Measurements from ENCODE around the gene PRRT3. TPM values are rescaled to one million over a fixed set of nuclear protein-coding genes. Genes with fewer than 3 reads are reported as not detected.

Gene PRRT3
- total and polyA plus RNA-seq, 2 of the 4 experiments (the other 2 are of a cell fraction) = 0.72 to 4.2 TPM

DNA sequence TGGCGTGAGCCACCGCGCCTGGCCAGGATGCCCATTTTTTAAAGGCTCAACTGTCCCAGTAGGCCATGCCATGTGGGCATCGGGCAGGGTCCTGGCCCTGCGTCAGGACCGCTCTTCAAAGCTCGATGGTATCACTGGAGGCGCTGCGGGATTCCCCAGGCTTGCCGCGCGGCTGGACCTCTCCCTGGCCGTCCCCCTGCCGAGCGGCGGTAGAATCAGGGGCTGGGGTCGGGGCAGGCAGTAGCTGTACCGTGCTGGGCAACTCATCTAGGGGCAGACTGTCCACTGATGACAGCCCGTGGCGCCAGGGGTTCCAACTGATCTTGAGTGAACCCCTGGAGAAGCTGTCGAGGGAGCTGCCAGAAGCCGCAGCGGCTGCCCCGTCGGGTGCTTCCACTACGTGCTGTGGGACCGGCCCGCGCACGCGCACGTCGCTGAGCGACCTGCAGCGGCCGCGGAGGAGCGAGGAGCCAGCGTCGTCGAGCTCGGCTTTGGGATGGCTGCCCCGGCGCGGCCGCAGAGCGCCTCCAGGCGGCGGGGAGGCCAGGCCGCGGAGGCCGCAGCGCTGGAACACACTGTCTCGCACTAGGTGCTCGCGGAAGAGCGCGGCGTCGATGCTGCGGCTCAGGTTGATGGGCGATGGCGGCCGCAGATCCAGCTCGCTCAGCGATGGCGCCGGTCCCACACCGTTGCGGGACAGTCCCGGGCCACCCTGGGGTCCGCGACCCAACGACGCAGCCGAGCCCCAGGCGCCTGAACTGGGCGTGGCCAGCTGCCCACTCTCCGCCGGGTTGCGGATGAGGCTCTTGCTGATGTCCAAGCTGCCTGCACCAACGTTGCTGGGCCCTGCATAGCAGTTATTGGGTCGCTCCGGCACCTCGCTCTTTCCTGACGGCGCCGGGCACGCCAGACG is 5.8 kb downstream of the PRRT3 start (continued):
- no peak for TF ChIP-seq USF2 (IDR thresholded peaks at IDR 0.05; ENCODE audit: low read depth, low read length)
- TF ChIP-seq SMC3 (IDR thresholded peaks at IDR 0.05; ENCODE audit: low read depth, low read length) = peak; percentile 54

DNA sequence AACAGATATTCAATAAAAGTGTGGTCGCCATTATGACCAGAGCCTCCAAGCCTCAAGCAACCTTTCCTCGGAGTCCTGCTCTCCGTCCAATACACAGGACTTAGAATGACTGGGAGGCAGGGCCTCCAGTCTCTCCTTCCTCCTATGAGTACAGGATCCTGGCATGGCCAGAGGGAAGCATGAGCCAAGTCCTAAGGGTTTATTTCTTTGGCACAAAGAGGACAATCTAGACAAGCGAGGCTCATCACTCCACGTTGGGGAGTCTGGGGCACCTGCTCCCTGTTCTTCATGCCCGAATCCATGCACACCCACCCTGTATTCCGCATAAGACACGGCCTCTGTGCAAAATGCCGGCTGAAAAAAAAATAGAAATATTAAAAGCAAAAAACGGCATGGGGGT is 6.8 kb downstream of the PRRT3 start:
- no peak overlapping the region for H2AK5ac ChIP-seq (ENCODE audit: low read depth, low read length)
- H3K4me2 ChIP-seq (ENCODE audit: low read depth, low read length) = no peak overlapping the region
- no peak overlapping the region for H3K27ac ChIP-seq (ENCODE audit: insufficient read depth, low read length)
- H3K9me3 ChIP-seq (ENCODE audit: control insufficient read depth, insufficient read depth, low read length) = no peaks in the 10 kb centered on the region
- H3K9ac ChIP-seq (ENCODE audit: low read depth, low read length) = no peak overlapping the region
- no peak overlapping the region for H2BK5ac ChIP-seq (ENCODE audit: low read depth, low read length, poor library complexity, severe bottlenecking)
- no peak overlapping the region for H2BK20ac ChIP-seq (ENCODE audit: low read depth, low read length)
- H3K56ac ChIP-seq (ENCODE audit: extremely low read depth, insufficient read depth, low read length) = no peak overlapping the region
- ATAC-seq (ENCODE audit: low read depth) (no peak), DNase-seq (no peak)
- no peak overlapping the region for H3K4ac ChIP-seq (ENCODE audit: low read depth, low read length)
- no TSS peak for BruUV-seq (replicated peaks)
- TF ChIP-seq RAD21 (IDR thresholded peaks at IDR 0.05; ENCODE audit: low read length) = no peak
- no peak for TF ChIP-seq MXI1 (IDR thresholded peaks at IDR 0.05; ENCODE audit: borderline replicate concordance, low read depth, low read length)
- no peak for TF ChIP-seq MAZ (IDR thresholded peaks at IDR 0.05; ENCODE audit: borderline replicate concordance, low read depth, low read length)
- TF ChIP-seq FOS (IDR thresholded peaks at IDR 0.05; ENCODE audit: low read depth, low read length) = no peak
- no peak for TF ChIP-seq NFE2L2 (IDR thresholded peaks at IDR 0.05; ENCODE audit: low read depth, low read length)
- no peak for TF ChIP-seq CHD1 (IDR thresholded peaks at IDR 0.05; ENCODE audit: low read depth, low read length)
- TF ChIP-seq SMC3 (IDR thresholded peaks at IDR 0.05; ENCODE audit: low read depth, low read length) = no peak
- TF ChIP-seq MAFK (IDR thresholded peaks at IDR 0.05; ENCODE audit: low read depth, low read length) = no peak
- TF ChIP-seq, protein P1, sequence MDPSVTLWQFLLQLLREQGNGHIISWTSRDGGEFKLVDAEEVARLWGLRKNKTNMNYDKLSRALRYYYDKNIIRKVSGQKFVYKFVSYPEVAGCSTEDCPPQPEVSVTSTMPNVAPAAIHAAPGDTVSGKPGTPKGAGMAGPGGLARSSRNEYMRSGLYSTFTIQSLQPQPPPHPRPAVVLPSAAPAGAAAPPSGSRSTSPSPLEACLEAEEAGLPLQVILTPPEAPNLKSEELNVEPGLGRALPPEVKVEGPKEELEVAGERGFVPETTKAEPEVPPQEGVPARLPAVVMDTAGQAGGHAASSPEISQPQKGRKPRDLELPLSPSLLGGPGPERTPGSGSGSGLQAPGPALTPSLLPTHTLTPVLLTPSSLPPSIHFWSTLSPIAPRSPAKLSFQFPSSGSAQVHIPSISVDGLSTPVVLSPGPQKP (IDR thresholded peaks at IDR 0.05; ENCODE audit: borderline replicate concordance, low read depth, low read length) = no peak
- no peak for TF ChIP-seq RFX5 (IDR thresholded peaks at IDR 0.05; ENCODE audit: low read depth, low read length)
- TF ChIP-seq USF2 (IDR thresholded peaks at IDR 0.05; ENCODE audit: low read depth, low read length) = no peak
- H3K4me3 ChIP-seq (ENCODE audit: insufficient read depth, low read depth, low read length) = no peak overlapping the region
- in situ Hi-C loops (cut with MboI; ENCODE audit: low sequenced_read_pairs) = no loop called here
- H2AK9ac ChIP-seq (replicated peaks; ENCODE audit: low read depth, low read length, poor library complexity) = no peak overlapping the region
- ChIA-PET POLR2A (ENCODE audit: unreplicated experiment) (no interaction called here), CTCF (interaction anchor here (1.5 kb wide), 1 partner anchor 10 kb away, joined by 4 read pairs; no protein-coding TSS in a partner anchor)
- no peak overlapping the region for H4K91ac ChIP-seq (ENCODE audit: insufficient read depth, low read depth, low read length)
- H2AFZ ChIP-seq (replicated peaks; ENCODE audit: low read length, poor library complexity) = no peak overlapping the region
- H2BK120ac ChIP-seq (ENCODE audit: low read depth, low read length) = no peak overlapping the region
- peaks cover 8% of the 10 kb centered on the region; the same call in 1 of the 2 replicates for H3K9me1 ChIP-seq (ENCODE audit: insufficient read depth, low read length)
- H3K18ac ChIP-seq (ENCODE audit: low read depth, low read length) = no peak overlapping the region
- no peak overlapping the region for H3K14ac ChIP-seq (replicated peaks; ENCODE audit: low read depth, low read length)
- no peaks in the 10 kb centered on the region for H3K27me3 ChIP-seq (ENCODE audit: control insufficient read depth, insufficient read depth, low read length)
- intact Hi-C loops (cut with micrococcal nuclease) = no loop called here
- no peak overlapping the region for H2BK15ac ChIP-seq (ENCODE audit: low read depth, low read length)
- no peaks in the 10 kb centered on the region for H3K79me1 ChIP-seq (ENCODE audit: low read depth in 1 of 2, low read length in 2 of 2)
- WGBS, 2 experiments (ENCODE audit: extremely low coverage in 2 of 2, insufficient read length in 1 of 2) = 60% methylated on average over 1 of the region's 10 CpGs; no CpG with 5 or more reads in 1 of the 2 experiments
- H3K36me3 ChIP-seq (ENCODE audit: control insufficient read depth, insufficient read depth, low read length) = peaks cover 7% of the 10 kb centered on the region; the same call in 1 of the 2 replicates
- H4K5ac ChIP-seq (ENCODE audit: low read depth, low read length) = no peak overlapping the region
- dilution Hi-C loops (cut with HindIII; ENCODE audit: low sequenced_read_pairs, unreplicated experiment) = no loop called here
- peaks cover 7% of the 10 kb centered on the region; the same call in 1 of the 2 replicates for H3K4me1 ChIP-seq (ENCODE audit: control insufficient read depth, insufficient read depth, low read length)
- no peak overlapping the region for H4K8ac ChIP-seq (ENCODE audit: low read depth in 2 of 2, low read length in 2 of 2)
- no peak overlapping the region for H3K23ac ChIP-seq (ENCODE audit: low read depth, low read length)
- no peaks in the 10 kb centered on the region; the same call in 1 of the 2 replicates for H4K20me1 ChIP-seq (ENCODE audit: insufficient read depth, low read length)
